ENCODE measurements around the gene HSPBAP1.

- TF ChIP-seq CTCF (IDR thresholded peaks at IDR 0.05) (no peak), POLR2A (IDR thresholded peaks at IDR 0.05) (no peak)
Observed at GRCh38 chr3:122789585-122790273, 3.9 kb downstream of the HSPBAP1 start.
